Stimulated activated memory B cell treated with anti-CD40 and anti-IgM and Interleukin-4, amounts not matched to agents 10 μg/mL and 1 μg/mL and 100 μg/mL, for 72 hours (primary cell): ENCODE measurements around the gene ABHD8.
A peak's percentile ranks its signal among the peaks of the same experiment; 100 is the strongest.

Experiments used
- ATAC-seq: fragments of 150-1000 bp; cut with Tn5 transposase; 2 replicates; pipeline ENCODE4 v1.10.0; 2021
- H3K27ac Mint-ChIP-seq: one replicate; pipeline ENCODE4 v1.8.0; 2022; ENCODE audit warnings: mild to moderate bottlenecking, mixed read lengths
- H3K27me3 Mint-ChIP-seq: one replicate; pipeline ENCODE4 v1.8.0; 2022; ENCODE audit warnings: mixed read lengths
- H3K36me3 Mint-ChIP-seq: one replicate; pipeline ENCODE4 v1.8.0; 2022; ENCODE audit warnings: mixed read lengths
- H3K4me1 Mint-ChIP-seq: one replicate; pipeline ENCODE4 v1.8.0; 2022; ENCODE audit warnings: mixed read lengths
- H3K4me3 Mint-ChIP-seq: one replicate; pipeline ENCODE4 v1.8.0; 2022; ENCODE audit warnings: mild to moderate bottlenecking, moderate library complexity, mixed read lengths
- H3K9me3 Mint-ChIP-seq: one replicate; pipeline ENCODE4 v1.8.0; 2022; ENCODE audit warnings: mixed read lengths

Gene ABHD8

GRCh38 chr19:17327654-17328516 lies 24.7 kb upstream of the ABHD8 start:
- ATAC-seq = peak; percentile 75
- peak overlapping the region; percentile 48 for H3K27ac Mint-ChIP-seq
- peaks cover 30% of the 10 kb centered on the region for H3K27me3 Mint-ChIP-seq
- H3K9me3 Mint-ChIP-seq = peaks cover 2% of the 10 kb centered on the region
- peaks cover under 1% of the 10 kb centered on the region for H3K36me3 Mint-ChIP-seq
- peaks cover 13% of the 10 kb centered on the region for H3K4me1 Mint-ChIP-seq
- peak overlapping the region; percentile 71 for H3K4me3 Mint-ChIP-seq

GRCh38 chr19:17327068-17327653 lies 23.9 kb upstream of the ABHD8 start:
- no peak for ATAC-seq
- Mint-ChIP-seq H3K4me3 (no peak overlapping the region), H3K27ac (no peak overlapping the region), H3K9me3 (no peaks in the 10 kb centered on the region), H3K27me3 (peaks cover 27% of the 10 kb centered on the region), H3K36me3 (peaks cover 8% of the 10 kb centered on the region), H3K4me1 (peaks cover 11% of the 10 kb centered on the region)

- Mint-ChIP-seq H3K36me3 (peaks cover 10% of the 10 kb centered on the region), H3K27ac (no peak overlapping the region), H3K9me3 (no peaks in the 10 kb centered on the region), H3K4me3 (no peak overlapping the region), H3K27me3 (peaks cover 27% of the 10 kb centered on the region), H3K4me1 (peaks cover 11% of the 10 kb centered on the region)
- ATAC-seq = no peak
Observed at GRCh38 chr19:17326595-17326966, 23.4 kb upstream of the ABHD8 start.

- no peak for ATAC-seq
Observed at GRCh38 chr19:17325881-17326594, 22.8 kb upstream of the ABHD8 start.

GRCh38 chr19:17325133-17325532 lies 21.9 kb upstream of the ABHD8 start:
- no peak overlapping the region for H3K4me3 Mint-ChIP-seq
- no peak for ATAC-seq
- no peak overlapping the region for H3K27ac Mint-ChIP-seq
- no peaks in the 10 kb centered on the region for H3K9me3 Mint-ChIP-seq
- H3K27me3 Mint-ChIP-seq = peaks cover 14% of the 10 kb centered on the region
- H3K36me3 Mint-ChIP-seq = peaks cover 23% of the 10 kb centered on the region
- H3K4me1 Mint-ChIP-seq = peaks cover 5% of the 10 kb centered on the region

More at GRCh38 chr19:17325881-17326594, 22.8 kb upstream of the ABHD8 start:
- H3K36me3 Mint-ChIP-seq = peaks cover 13% of the 10 kb centered on the region
- H3K9me3 Mint-ChIP-seq = no peaks in the 10 kb centered on the region
- H3K4me1 Mint-ChIP-seq = peaks cover 11% of the 10 kb centered on the region
- no peak overlapping the region for H3K27ac Mint-ChIP-seq
- no peak overlapping the region for H3K4me3 Mint-ChIP-seq
- H3K27me3 Mint-ChIP-seq = peaks cover 23% of the 10 kb centered on the region

- no peaks in the 10 kb centered on the region for H3K4me1 Mint-ChIP-seq
- ATAC-seq = no peak
- H3K27me3 Mint-ChIP-seq = peaks cover 8% of the 10 kb centered on the region
- H3K27ac Mint-ChIP-seq = no peak overlapping the region
- peaks cover 29% of the 10 kb centered on the region for H3K36me3 Mint-ChIP-seq
- H3K4me3 Mint-ChIP-seq = no peak overlapping the region
- no peaks in the 10 kb centered on the region for H3K9me3 Mint-ChIP-seq
Observed at GRCh38 chr19:17324357-17325114, 21.3 kb upstream of the ABHD8 start.

- ATAC-seq = no peak
- no peaks in the 10 kb centered on the region for H3K4me1 Mint-ChIP-seq
- H3K27ac Mint-ChIP-seq = no peak overlapping the region
- no peak overlapping the region for H3K4me3 Mint-ChIP-seq
- H3K36me3 Mint-ChIP-seq = peaks cover 34% of the 10 kb centered on the region
- H3K27me3 Mint-ChIP-seq = peaks cover 8% of the 10 kb centered on the region
- H3K9me3 Mint-ChIP-seq = no peaks in the 10 kb centered on the region
Observed at GRCh38 chr19:17323964-17324332, 20.7 kb upstream of the ABHD8 start.

GRCh38 chr19:17323300-17323963 lies 20.2 kb upstream of the ABHD8 start:
- no peaks in the 10 kb centered on the region for H3K4me1 Mint-ChIP-seq
- peak; percentile 45 for ATAC-seq
- H3K4me3 Mint-ChIP-seq = no peak overlapping the region
- peaks cover 35% of the 10 kb centered on the region for H3K36me3 Mint-ChIP-seq
- no peaks in the 10 kb centered on the region for H3K9me3 Mint-ChIP-seq
- H3K27me3 Mint-ChIP-seq = peaks cover 8% of the 10 kb centered on the region
- no peak overlapping the region for H3K27ac Mint-ChIP-seq

- Mint-ChIP-seq H3K27me3 (peaks cover 8% of the 10 kb centered on the region), H3K9me3 (no peaks in the 10 kb centered on the region), H3K36me3 (peaks cover 39% of the 10 kb centered on the region), H3K27ac (no peak overlapping the region), H3K4me1 (no peaks in the 10 kb centered on the region), H3K4me3 (no peak overlapping the region)
- ATAC-seq = no peak
Observed at GRCh38 chr19:17322854-17323253, 19.6 kb upstream of the ABHD8 start.

GRCh38 chr19:17321655-17322489 lies 18.6 kb upstream of the ABHD8 start:
- Mint-ChIP-seq H3K36me3 (peaks cover 48% of the 10 kb centered on the region), H3K27me3 (peaks cover 8% of the 10 kb centered on the region), H3K4me1 (no peaks in the 10 kb centered on the region), H3K27ac (no peak overlapping the region), H3K4me3 (no peak overlapping the region), H3K9me3 (no peaks in the 10 kb centered on the region)
- no peak for ATAC-seq

- no peak overlapping the region for H3K27ac Mint-ChIP-seq
- peaks cover 8% of the 10 kb centered on the region for H3K27me3 Mint-ChIP-seq
- peaks cover 7% of the 10 kb centered on the region for H3K4me1 Mint-ChIP-seq
- no peak for ATAC-seq
- peaks cover 63% of the 10 kb centered on the region for H3K36me3 Mint-ChIP-seq
- no peaks in the 10 kb centered on the region for H3K9me3 Mint-ChIP-seq
- H3K4me3 Mint-ChIP-seq = no peak overlapping the region
Observed at GRCh38 chr19:17320435-17320834, 17.2 kb upstream of the ABHD8 start.

GRCh38 chr19:17319473-17320238 lies 16.4 kb upstream of the ABHD8 start:
- Mint-ChIP-seq H3K9me3 (no peaks in the 10 kb centered on the region), H3K36me3 (peaks cover 64% of the 10 kb centered on the region), H3K27ac (no peak overlapping the region), H3K4me3 (no peak overlapping the region), H3K4me1 (peaks cover 7% of the 10 kb centered on the region), H3K27me3 (peaks cover 8% of the 10 kb centered on the region)
- ATAC-seq = no peak

- no peaks in the 10 kb centered on the region for H3K9me3 Mint-ChIP-seq
- no peak overlapping the region for H3K27ac Mint-ChIP-seq
- H3K4me3 Mint-ChIP-seq = no peak overlapping the region
- H3K27me3 Mint-ChIP-seq = peaks cover 8% of the 10 kb centered on the region
- peaks cover 7% of the 10 kb centered on the region for H3K4me1 Mint-ChIP-seq
- ATAC-seq = no peak
- H3K36me3 Mint-ChIP-seq = peaks cover 69% of the 10 kb centered on the region
Observed at GRCh38 chr19:17318966-17319365, 15.7 kb upstream of the ABHD8 start.
